IMR-90 (cell line): ENCODE measurements around the gene PALB2. TPM values are rescaled to one million over a fixed set of nuclear protein-coding genes. Genes with fewer than 3 reads are reported as not detected.

Experiments
- ATAC-seq: fragments of 200-7000 bp; cut with Tn5 transposase; 2 replicates; pipeline ENCODE4 v1.9.1; 2020; ENCODE audit warnings: low read depth, mild to moderate bottlenecking, moderate library complexity
- BruUV-seq: library from RNA; stranded (reverse); fragments of 400-500 nt; replicated peaks from 2 replicates; lab custom pipeline; 2021; lab: Mats Ljungman, UMichigan
- CTCF ChIA-PET: fragments of 300-600 bp; formaldehyde crosslinking; extraction: SDS; loops from one replicate; lab custom pipeline; 2021; ENCODE audit warnings: antibody characterized with exemption; lab: Yijun Ruan, JAX
- POLR2A ChIA-PET: fragments of 300-600 bp; sonication (Branson Sonifier 250); formaldehyde crosslinking; loops from one replicate; lab custom pipeline; 2022; ENCODE audit warnings: antibody characterized with exemption; ENCODE audit not compliant: unreplicated experiment; lab: Charles Lee
- DNase-seq: peaks from one replicate; pipeline ENCODE4 v3.0.0; 2013
- H2AFZ ChIP-seq: replicated peaks from 2 replicates; pipeline ENCODE3; 2013; ENCODE audit warnings: low read length, mild to moderate bottlenecking; ENCODE audit not compliant: poor library complexity
- H2AK5ac ChIP-seq: 2 replicates; pipeline ENCODE4 v1.6.1; 2013; ENCODE audit warnings: low read depth, low read length, inconsistent platforms
- H2AK9ac ChIP-seq: replicated peaks from 2 replicates; pipeline ENCODE3; 2013; ENCODE audit warnings: mild to moderate bottlenecking, low read depth, low read length, moderate library complexity; ENCODE audit not compliant: poor library complexity
- H2BK120ac ChIP-seq: 2 replicates; pipeline ENCODE4 v1.6.1; 2013; ENCODE audit warnings: low read depth, low read length, inconsistent platforms
- H2BK15ac ChIP-seq: 3 replicates; pipeline ENCODE4 v1.6.1; 2013; ENCODE audit warnings: low read depth, low read length, inconsistent platforms
- H2BK20ac ChIP-seq: 2 replicates; pipeline ENCODE4 v1.6.1; 2013; ENCODE audit warnings: low read depth, mild to moderate bottlenecking, inconsistent platforms, low read length, moderate library complexity
- H2BK5ac ChIP-seq: 2 replicates; pipeline ENCODE4 v1.6.1; 2013; ENCODE audit warnings: mild to moderate bottlenecking, low read depth, low read length, inconsistent platforms; ENCODE audit not compliant: poor library complexity, severe bottlenecking
- H3K14ac ChIP-seq: replicated peaks from 2 replicates; pipeline ENCODE4 v1.6.1; 2013; ENCODE audit warnings: low read depth, low read length, inconsistent platforms
- H3K18ac ChIP-seq: 2 replicates; pipeline ENCODE4 v1.6.1; 2013; ENCODE audit warnings: low read depth, low read length, control low read depth
- H3K23ac ChIP-seq: 2 replicates; pipeline ENCODE4 v1.6.1; 2013; ENCODE audit warnings: low read depth, low read length, inconsistent platforms
- H3K27ac ChIP-seq: 2 replicates; pipeline ENCODE4 v1.5.1; 2013; ENCODE audit warnings: mild to moderate bottlenecking, control low read depth, low read length; ENCODE audit not compliant: insufficient read depth
- H3K27me3 ChIP-seq: 2 replicates; pipeline ENCODE4 v1.6.1; 2013; ENCODE audit warnings: low read length; ENCODE audit not compliant: control insufficient read depth, insufficient read depth
- H3K36me3 ChIP-seq: 2 replicates; pipeline ENCODE4 v1.6.1; 2013; ENCODE audit warnings: low read length, mixed read lengths; ENCODE audit not compliant: control insufficient read depth, insufficient read depth
- H3K4ac ChIP-seq: 2 replicates; pipeline ENCODE4 v1.6.1; 2013; ENCODE audit warnings: low read depth, low read length, inconsistent platforms
- H3K4me1 ChIP-seq: 2 replicates; pipeline ENCODE4 v1.6.1; 2013; ENCODE audit warnings: low read length, mixed read lengths; ENCODE audit not compliant: control insufficient read depth, insufficient read depth
- H3K4me2 ChIP-seq: 2 replicates; pipeline ENCODE4 v1.6.1; 2013; ENCODE audit warnings: low read depth, mild to moderate bottlenecking, control low read depth, low read length, moderate library complexity
- H3K4me3 ChIP-seq: 2 replicates; pipeline ENCODE4 v1.5.1; 2013; ENCODE audit warnings: low read depth, mild to moderate bottlenecking, control low read depth, low read length, moderate library complexity; ENCODE audit not compliant: insufficient read depth
- H3K56ac ChIP-seq: 2 replicates; pipeline ENCODE4 v1.6.1; 2013; ENCODE audit warnings: low read length, inconsistent platforms; ENCODE audit not compliant: insufficient read depth; ENCODE audit errors: extremely low read depth
- H3K79me1 ChIP-seq, 2 experiments: 2 replicates each; pipeline ENCODE4 v1.6.1; 2013; ENCODE audit warnings: low read length in 2 of 2, inconsistent platforms in 1 of 2, low read depth in 1 of 2
- H3K9ac ChIP-seq: 2 replicates; pipeline ENCODE4 v1.6.1; 2013; ENCODE audit warnings: low read depth, low read length, control low read depth
- H3K9me1 ChIP-seq: 2 replicates; pipeline ENCODE4 v1.6.1; 2013; ENCODE audit warnings: low read length, inconsistent platforms; ENCODE audit not compliant: insufficient read depth
- H3K9me3 ChIP-seq: 2 replicates; pipeline ENCODE4 v1.6.1; 2013; ENCODE audit warnings: low read length; ENCODE audit not compliant: control insufficient read depth, insufficient read depth
- H4K20me1 ChIP-seq: 2 replicates; pipeline ENCODE4 v1.6.1; 2013; ENCODE audit warnings: low read length, inconsistent platforms; ENCODE audit not compliant: insufficient read depth
- H4K5ac ChIP-seq: 2 replicates; pipeline ENCODE4 v1.6.1; 2013; ENCODE audit warnings: mild to moderate bottlenecking, low read depth, low read length, control low read depth
- H4K8ac ChIP-seq, 2 experiments: 2 replicates each; pipeline ENCODE4 v1.6.1; 2013; ENCODE audit warnings: low read depth in 2 of 2, low read length in 2 of 2, control low read depth in 1 of 2, inconsistent platforms in 1 of 2
- H4K91ac ChIP-seq: 2 replicates; pipeline ENCODE4 v1.6.1; 2013; ENCODE audit warnings: low read depth, low read length, inconsistent platforms; ENCODE audit not compliant: insufficient read depth
- ELK1 ChIP-seq: fragments of 150-350 bp; IDR thresholded peaks from 2 replicates; pipeline ENCODE4 v1.6.1; 2016; ENCODE audit warnings: low read depth, mild to moderate bottlenecking, low read length, moderate library complexity, borderline replicate concordance
- MXI1 ChIP-seq: IDR thresholded peaks from 2 replicates; pipeline ENCODE4 v1.6.1; 2012; ENCODE audit warnings: low read depth, mild to moderate bottlenecking, low read length, moderate library complexity, borderline replicate concordance
- WGBS, 2 experiments: methylation state at CpG; one replicate each; pipeline versions ENCODE4 v1.1.5 to v1.1.7; 2013; ENCODE audit warnings: missing lambda C conversion rate in 2 of 2; ENCODE audit not compliant: insufficient read length in 1 of 2; ENCODE audit errors: extremely low coverage in 2 of 2; 5-methylcytosine and 5-hydroxymethylcytosine counted together
- dilution Hi-C: fragments of 300-500 bp; cut with HindIII; formaldehyde crosslinking; loops from one replicate; pipeline ENCODE4 v1.14.3; 2018; ENCODE audit warnings: low sequenced_read_pairs; ENCODE audit not compliant: unreplicated experiment
- in situ Hi-C: fragments of 300-500 bp; cut with MboI; formaldehyde crosslinking; loops from 3 replicates; pipeline ENCODE4 v1.14.3; 2019; ENCODE audit warnings: low sequenced_read_pairs, inconsistent platforms, mixed read lengths
- intact Hi-C: fragments of 100-400 bp; cut with micrococcal nuclease; formaldehyde crosslinking; loops from 2 replicates; pipeline ENCODE4 v1.10.0; 2022
- polyA plus RNA-seq, 3 experiments: library from polyadenylated mRNA; depleted of rRNA; stranded (reverse); fragments of >200 nt; gene quantifications; 2 replicates each; pipeline ENCODE4 v1.2.3, GENCODE V29; 2012; ENCODE audit warnings: low replicate concordance in 1 of 3
- total RNA-seq: library from RNA; depleted of rRNA; stranded (reverse); fragments of >200 nt; gene quantifications from 2 replicates; pipeline ENCODE4 v1.2.3, GENCODE V29; 2012

The PALB2 gene
- total and polyA plus RNA-seq, 2 of the 4 experiments (the other 2 are of a cell fraction), result 4.1 to 8.6 TPM

GRCh38 chr16:23577493-23577892 lies 63.6 kb downstream of the PALB2 start:
- H2AK9ac ChIP-seq, result peak overlapping the region; percentile 18
- H3K23ac ChIP-seq, result no peak overlapping the region
- no peaks in the 10 kb centered on the region for H3K4me1 ChIP-seq
- ATAC-seq (no peak), DNase-seq (no peak)
- H2AFZ ChIP-seq, result no peak overlapping the region
- H3K9me1 ChIP-seq, result 0 out of 2 replicates have a peak, but pooled peaks cover 3% of the 10 kb centered on the region
- H2AK5ac ChIP-seq, result no peak overlapping the region
- no peak overlapping the region for H4K91ac ChIP-seq
- no peak overlapping the region for H3K9ac ChIP-seq
- no peak overlapping the region for H2BK120ac ChIP-seq
- H3K18ac ChIP-seq, result no peak overlapping the region
- intact Hi-C loops, result no loop called here
- H3K27me3 ChIP-seq, result no peaks in the 10 kb centered on the region
- TF ChIP-seq MXI1 (no peak), ELK1 (no peak)
- POLR2A ChIA-PET, result no interaction called here
- H4K5ac ChIP-seq, result no peak overlapping the region
- no CpG with 5 or more reads among the region's 2 CpGs for WGBS, 2 experiments
- peaks cover 48% of the 10 kb centered on the region for H3K36me3 ChIP-seq
- in situ Hi-C loops, result no loop called here
- H3K27ac ChIP-seq, result no peak overlapping the region
- H3K9me3 ChIP-seq, result no peaks in the 10 kb centered on the region
- H2BK15ac ChIP-seq, result no peak overlapping the region
- H2BK20ac ChIP-seq, result no peak overlapping the region
- H3K14ac ChIP-seq, result no peak overlapping the region
- dilution Hi-C loops, result no loop called here
- H3K79me1 ChIP-seq, result peaks cover 0 to 9% of the 10 kb centered on the region in 2 experiments
- H2BK5ac ChIP-seq, result no peak overlapping the region
- H4K8ac ChIP-seq, result no peak overlapping the region
- H3K4me3 ChIP-seq, result no peak overlapping the region
- no TSS peak for BruUV-seq
- H3K4me2 ChIP-seq, result no peak overlapping the region
- H4K20me1 ChIP-seq, result peaks cover 7% of the 10 kb centered on the region
- CTCF ChIA-PET, result no interaction called here
- H3K56ac ChIP-seq, result no peak overlapping the region
- H3K4ac ChIP-seq, result no peak overlapping the region
